Upper lobe of right lung (tissue), 1 donor: ENCODE results near the gene RPL31. TPM values are rescaled to one million over a fixed set of nuclear protein-coding genes. Genes with fewer than 3 reads are reported as not detected.

Experiments used
- ATAC-seq: fragments of 200-7000 bp; cut with Tn5 transposase; one replicate; pipeline ENCODE4 v1.9.1; 2020; ENCODE audit warnings: mild to moderate bottlenecking, moderate library complexity
- DNase-seq: peaks from one replicate; pipeline ENCODE4 v3.0.0-alpha.2; 2020
- H3K27ac ChIP-seq: fragments of 200-600 bp; one replicate; pipeline ENCODE4 v1.8.0; 2022
- H3K27me3 ChIP-seq: fragments of 200-600 bp; one replicate; pipeline ENCODE4 v1.8.0; 2022; ENCODE audit warnings: mild to moderate bottlenecking
- H3K36me3 ChIP-seq: fragments of 200-600 bp; one replicate; pipeline ENCODE4 v1.8.0; 2022
- H3K4me1 ChIP-seq: fragments of 200-600 bp; one replicate; pipeline ENCODE4 v1.8.0; 2022
- H3K4me3 ChIP-seq: fragments of 200-600 bp; one replicate; pipeline ENCODE4 v1.8.0; 2022; ENCODE audit warnings: mild to moderate bottlenecking
- H3K9me3 ChIP-seq: fragments of 200-600 bp; one replicate; pipeline ENCODE4 v1.8.0; 2022
- intact Hi-C: fragments of 100-400 bp; cut with DNase I; formaldehyde crosslinking; loops from one replicate; pipeline ENCODE4 v1.11.0; 2022
- total RNA-seq: library from RNA; stranded (reverse); fragmentation: NEBNext Ultra II Directional; extraction: Animal tissue kit (Norgen Biotek cat#: 25700); gene quantifications from one replicate; pipeline ENCODE4 v1.2.1, GENCODE V29; 2021
- TF ChIP-seq, protein P1 (sequence below): fragments of 200-600 bp; IDR thresholded peaks from one replicate; pipeline ENCODE4 v1.8.0; 2022; ENCODE audit warnings: antibody characterized with exemption
- donor health status: DM: no; HTN: yes; CAD: no; lungs with severe emphysema.

RPL31 gene
- total RNA-seq, 1 donor from 2014 or later = 1,071 TPM

DNA sequence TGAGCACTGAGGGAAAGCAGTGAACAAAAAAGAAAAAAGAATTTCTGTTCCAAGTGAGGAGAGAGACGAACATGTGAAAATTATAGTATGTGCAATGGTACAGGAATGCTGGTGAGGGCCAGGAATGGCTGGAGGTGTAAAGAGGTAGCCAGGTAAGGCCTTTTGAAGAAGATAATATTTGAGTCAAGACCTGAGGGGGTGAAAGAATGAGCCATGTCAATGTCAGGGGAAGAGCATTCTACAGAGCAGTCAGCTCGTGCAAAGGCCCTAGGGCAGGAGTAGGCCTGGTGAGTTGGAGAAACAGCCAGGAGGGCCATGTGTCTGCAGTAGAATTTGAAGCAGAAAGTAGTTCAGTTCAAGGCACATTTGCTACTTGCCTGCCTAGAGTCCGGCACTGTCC, 12.4 kb upstream of the RPL31 start:
- TF ChIP-seq, protein P1, sequence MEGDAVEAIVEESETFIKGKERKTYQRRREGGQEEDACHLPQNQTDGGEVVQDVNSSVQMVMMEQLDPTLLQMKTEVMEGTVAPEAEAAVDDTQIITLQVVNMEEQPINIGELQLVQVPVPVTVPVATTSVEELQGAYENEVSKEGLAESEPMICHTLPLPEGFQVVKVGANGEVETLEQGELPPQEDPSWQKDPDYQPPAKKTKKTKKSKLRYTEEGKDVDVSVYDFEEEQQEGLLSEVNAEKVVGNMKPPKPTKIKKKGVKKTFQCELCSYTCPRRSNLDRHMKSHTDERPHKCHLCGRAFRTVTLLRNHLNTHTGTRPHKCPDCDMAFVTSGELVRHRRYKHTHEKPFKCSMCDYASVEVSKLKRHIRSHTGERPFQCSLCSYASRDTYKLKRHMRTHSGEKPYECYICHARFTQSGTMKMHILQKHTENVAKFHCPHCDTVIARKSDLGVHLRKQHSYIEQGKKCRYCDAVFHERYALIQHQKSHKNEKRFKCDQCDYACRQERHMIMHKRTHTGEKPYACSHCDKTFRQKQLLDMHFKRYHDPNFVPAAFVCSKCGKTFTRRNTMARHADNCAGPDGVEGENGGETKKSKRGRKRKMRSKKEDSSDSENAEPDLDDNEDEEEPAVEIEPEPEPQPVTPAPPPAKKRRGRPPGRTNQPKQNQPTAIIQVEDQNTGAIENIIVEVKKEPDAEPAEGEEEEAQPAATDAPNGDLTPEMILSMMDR = no peak
- Histone ChIP-seq H3K36me3 (peaks cover 4% of the 10 kb centered on the region), H3K4me1 (no peaks in the 10 kb centered on the region), H3K9me3 (no peaks in the 10 kb centered on the region), H3K27ac (no peak overlapping the region), H3K4me3 (no peak overlapping the region), H3K27me3 (no peaks in the 10 kb centered on the region)
- intact Hi-C loops = loop anchor here (5.0 kb wide), 1 partner anchor 377 kb away; no protein-coding TSS in a partner anchor
- DNase-seq (no peak), ATAC-seq (no peak)

DNA sequence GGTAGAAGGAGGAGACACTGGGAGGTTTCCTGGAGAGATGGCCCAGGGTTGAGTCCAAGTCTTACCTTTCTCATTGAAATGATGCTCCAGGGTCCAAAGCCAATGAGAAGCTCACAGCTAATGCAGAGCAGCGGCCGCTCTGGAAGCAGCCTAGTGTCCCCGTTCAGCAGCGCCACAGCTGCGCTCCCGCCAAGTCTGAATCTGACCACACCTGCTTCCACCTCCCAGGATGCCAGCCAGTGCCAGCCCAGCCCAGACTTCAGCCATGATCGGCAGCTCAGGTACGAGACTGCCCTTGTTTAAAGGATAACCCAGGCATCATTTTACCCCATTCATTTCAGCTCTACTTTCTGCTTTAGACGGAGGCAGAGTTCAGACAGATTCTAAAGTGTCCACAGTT, 11.9 kb upstream of the RPL31 start:
- intact Hi-C loops = no loop called here
- Histone ChIP-seq H3K36me3 (peaks cover 4% of the 10 kb centered on the region), H3K27ac (no peak overlapping the region), H3K4me3 (no peak overlapping the region), H3K4me1 (no peaks in the 10 kb centered on the region), H3K27me3 (no peaks in the 10 kb centered on the region), H3K9me3 (no peaks in the 10 kb centered on the region)
- ATAC-seq (no peak), DNase-seq (no peak)
- TF ChIP-seq, protein P1 = no peak

GRCh38 chr2:100990650-100991403, 11.3 kb upstream of the RPL31 start:
- peaks cover 4% of the 10 kb centered on the region for H3K36me3 ChIP-seq
- H3K4me1 ChIP-seq = no peaks in the 10 kb centered on the region
- H3K27ac ChIP-seq = no peak overlapping the region
- no peaks in the 10 kb centered on the region for H3K27me3 ChIP-seq
- H3K4me3 ChIP-seq = no peak overlapping the region
- H3K9me3 ChIP-seq = no peaks in the 10 kb centered on the region
- DNase-seq = no peak
- intact Hi-C loops = no loop called here
- ATAC-seq = no peak
- TF ChIP-seq, protein P1 = no peak

- H3K27me3 ChIP-seq = no peaks in the 10 kb centered on the region
- no peak for DNase-seq
- H3K4me1 ChIP-seq = no peaks in the 10 kb centered on the region
- no peak overlapping the region for H3K4me3 ChIP-seq
- peaks cover 4% of the 10 kb centered on the region for H3K36me3 ChIP-seq
- intact Hi-C loops = no loop called here
- no peak for ATAC-seq
- no peaks in the 10 kb centered on the region for H3K9me3 ChIP-seq
- no peak overlapping the region for H3K27ac ChIP-seq
- TF ChIP-seq, protein P1 = no peak
Measured at GRCh38 chr2:100991404-100991773, 10.7 kb upstream of the RPL31 start.

- peaks cover 4% of the 10 kb centered on the region for H3K36me3 ChIP-seq
- intact Hi-C loops = no loop called here
Measured at GRCh38 chr2:100992262-100992661, 9.8 kb upstream of the RPL31 start.

More at GRCh38 chr2:100992262-100992661, 9.8 kb upstream of the RPL31 start:
- ATAC-seq = no peak
- no peak for DNase-seq
- Histone ChIP-seq H3K9me3 (no peaks in the 10 kb centered on the region), H3K4me3 (no peak overlapping the region), H3K27ac (no peak overlapping the region), H3K27me3 (no peaks in the 10 kb centered on the region), H3K4me1 (no peaks in the 10 kb centered on the region)
- TF ChIP-seq, protein P1 = no peak
